ENCODE data around the gene GTPBP6. TPM values are rescaled to one million over a fixed set of nuclear protein-coding genes. Genes with fewer than 3 reads are reported as not detected.

The GTPBP6 gene
- total RNA-seq, 1 donor from 2014 or later = 66.3 TPM

GRCh38 chrX:323721-324628 is 5.4 kb upstream of the GTPBP6 start:
- H3K27ac Mint-ChIP-seq = no peak overlapping the region
- peak overlapping the region; percentile 69 for H3K4me3 Mint-ChIP-seq

GRCh38 chrX:320126-320783 is 1.7 kb upstream of the GTPBP6 start:
- H3K4me1 Mint-ChIP-seq = peaks cover 25% of the 10 kb centered on the region
- peaks cover 4% of the 10 kb centered on the region for H3K9me3 Mint-ChIP-seq
- H3K36me3 Mint-ChIP-seq (ENCODE audit: low read depth) = peaks cover 12% of the 10 kb centered on the region
- intact Hi-C loops (cut with micrococcal nuclease) = no loop called here
- H3K4me3 Mint-ChIP-seq = peak overlapping the region; percentile 89
- DNase-seq = peak; percentile 76
- H3K27me3 Mint-ChIP-seq = peaks cover 4% of the 10 kb centered on the region
- H3K27ac Mint-ChIP-seq = peak overlapping the region; percentile 88

More at GRCh38 chrX:323721-324628, 5.4 kb upstream of the GTPBP6 start:
- no peak for DNase-seq
- H3K36me3 Mint-ChIP-seq (ENCODE audit: low read depth) = no peaks in the 10 kb centered on the region
- peaks cover 18% of the 10 kb centered on the region for H3K4me1 Mint-ChIP-seq
- no peaks in the 10 kb centered on the region for H3K9me3 Mint-ChIP-seq
- intact Hi-C loops (cut with micrococcal nuclease) = no loop called here
- H3K27me3 Mint-ChIP-seq = peaks cover 2% of the 10 kb centered on the region

- Mint-ChIP-seq H3K4me3 (peak overlapping the region; percentile 96), H3K36me3 (ENCODE audit: low read depth) (peaks cover 12% of the 10 kb centered on the region), H3K4me1 (peaks cover 23% of the 10 kb centered on the region), H3K27ac (peak overlapping the region; percentile 88), H3K9me3 (peaks cover 4% of the 10 kb centered on the region), H3K27me3 (peaks cover 4% of the 10 kb centered on the region)
- peak; percentile 71 for DNase-seq
- intact Hi-C loops (cut with micrococcal nuclease) = loop anchor here (2.0 to 5.0 kb wide), 2 partner anchors 1073 to 1133 kb away; partner anchors contain the start of genes ASMTL and SLC25A6
Measured at GRCh38 chrX:319579-320125, 1.1 kb upstream of the GTPBP6 start.

- H3K36me3 Mint-ChIP-seq (ENCODE audit: low read depth) = peaks cover 17% of the 10 kb centered on the region
- H3K27ac Mint-ChIP-seq = peak overlapping the region; percentile 97
- intact Hi-C loops (cut with micrococcal nuclease) = loop anchor here (1.0 to 5.0 kb wide), 4 partner anchors 35 to 1135 kb away; partner anchors contain the start of genes ASMTL and SLC25A6
- DNase-seq = peak; percentile 99
- H3K9me3 Mint-ChIP-seq = peaks cover 4% of the 10 kb centered on the region
- H3K4me3 Mint-ChIP-seq = peak overlapping the region; percentile 96
- peaks cover 18% of the 10 kb centered on the region for H3K4me1 Mint-ChIP-seq
- H3K27me3 Mint-ChIP-seq = peaks cover 2% of the 10 kb centered on the region
Measured at GRCh38 chrX:318068-318738, 393 bp downstream of the GTPBP6 start.

- H3K36me3 Mint-ChIP-seq (ENCODE audit: low read depth) = peaks cover 18% of the 10 kb centered on the region
- peaks cover 13% of the 10 kb centered on the region for H3K4me1 Mint-ChIP-seq
- H3K4me3 Mint-ChIP-seq = peak overlapping the region; percentile 96
- peak overlapping the region; percentile 97 for H3K27ac Mint-ChIP-seq
- intact Hi-C loops (cut with micrococcal nuclease) = loop anchor here (1.0 to 5.0 kb wide), 4 partner anchors 34 to 1135 kb away; partner anchors contain the start of genes ASMTL and SLC25A6
- no peak for DNase-seq
- H3K27me3 Mint-ChIP-seq = peaks cover 2% of the 10 kb centered on the region
- H3K9me3 Mint-ChIP-seq = peaks cover 4% of the 10 kb centered on the region
Measured at GRCh38 chrX:317424-318067, 1.1 kb downstream of the GTPBP6 start.

- peaks cover 2% of the 10 kb centered on the region for H3K27me3 Mint-ChIP-seq
- intact Hi-C loops (cut with micrococcal nuclease) = loop anchor here (5.0 kb wide), 1 partner anchor 1076 kb away; the partner anchor contains the start of gene SLC25A6
- H3K4me1 Mint-ChIP-seq = peaks cover 11% of the 10 kb centered on the region
- peaks cover 4% of the 10 kb centered on the region for H3K9me3 Mint-ChIP-seq
- H3K36me3 Mint-ChIP-seq (ENCODE audit: low read depth) = peaks cover 26% of the 10 kb centered on the region
- no peak for DNase-seq
- H3K4me3 Mint-ChIP-seq = peak overlapping the region; percentile 59
- H3K27ac Mint-ChIP-seq = no peak overlapping the region
Measured at GRCh38 chrX:316351-317325, 2.0 kb downstream of the GTPBP6 start.

GRCh38 chrX:314781-315595 is 3.6 kb downstream of the GTPBP6 start:
- intact Hi-C loops (cut with micrococcal nuclease) = loop anchor here (5.0 kb wide), 1 partner anchor 1077 kb away; the partner anchor contains the start of gene SLC25A6
- Mint-ChIP-seq H3K4me3 (no peak overlapping the region), H3K36me3 (ENCODE audit: low read depth) (peaks cover 32% of the 10 kb centered on the region), H3K27ac (no peak overlapping the region), H3K27me3 (peaks cover 2% of the 10 kb centered on the region), H3K9me3 (peaks cover 4% of the 10 kb centered on the region), H3K4me1 (peaks cover 7% of the 10 kb centered on the region)
- DNase-seq = no peak

- Mint-ChIP-seq H3K4me1 (peaks cover 7% of the 10 kb centered on the region), H3K9me3 (peaks cover 4% of the 10 kb centered on the region), H3K27ac (no peak overlapping the region), H3K36me3 (ENCODE audit: low read depth) (peaks cover 38% of the 10 kb centered on the region), H3K27me3 (peaks cover 2% of the 10 kb centered on the region), H3K4me3 (no peak overlapping the region)
- DNase-seq = no peak
- intact Hi-C loops (cut with micrococcal nuclease) = no loop called here
Measured at GRCh38 chrX:314049-314448, 4.5 kb downstream of the GTPBP6 start.

- Mint-ChIP-seq H3K4me1 (peaks cover 7% of the 10 kb centered on the region), H3K9me3 (peaks cover 4% of the 10 kb centered on the region), H3K4me3 (no peak overlapping the region), H3K36me3 (ENCODE audit: low read depth) (peaks cover 38% of the 10 kb centered on the region), H3K27me3 (peaks cover 2% of the 10 kb centered on the region), H3K27ac (no peak overlapping the region)
- intact Hi-C loops (cut with micrococcal nuclease) = no loop called here
- DNase-seq = no peak
Measured at GRCh38 chrX:313546-313945, 5.0 kb downstream of the GTPBP6 start.

GRCh38 chrX:312621-313331 is 5.8 kb downstream of the GTPBP6 start:
- Mint-ChIP-seq H3K27me3 (no peaks in the 10 kb centered on the region), H3K9me3 (peaks cover under 1% of the 10 kb centered on the region), H3K4me1 (peaks cover 3% of the 10 kb centered on the region), H3K36me3 (ENCODE audit: low read depth) (peaks cover 38% of the 10 kb centered on the region), H3K27ac (no peak overlapping the region), H3K4me3 (no peak overlapping the region)
- intact Hi-C loops (cut with micrococcal nuclease) = no loop called here
- no peak for DNase-seq
